Aorta (tissue), 5 donors: ENCODE results near the gene CREM. TPM values are rescaled to one million over a fixed set of nuclear protein-coding genes. Genes with fewer than 3 reads are reported as not detected.

Source experiments
- ATAC-seq: fragments of 200-7000 bp; cut with Tn5 transposase; one replicate; pipeline ENCODE4 v1.9.1; 2022; ENCODE audit warnings: moderate library complexity; ENCODE audit not compliant: low FRiP score
- DNase-seq, 2 donors: peaks; one replicate each; pipeline ENCODE4 v3.0.0-alpha.2; 2020
- H3K27ac ChIP-seq, 2 donors: one replicate each; pipeline ENCODE4 v1.5.1; 2013; ENCODE audit warnings: low read length in 2 of 2, mild to moderate bottlenecking in 2 of 2, moderate library complexity in 2 of 2, control low read depth in 1 of 2, inconsistent platforms in 1 of 2, low read depth in 1 of 2
- H3K27me3 ChIP-seq, 2 donors: one replicate each; pipeline ENCODE4 v1.6.1; 2013; ENCODE audit warnings: control low read depth in 1 of 2, low read length in 1 of 2, mild to moderate bottlenecking in 1 of 2, moderate library complexity in 1 of 2; ENCODE audit not compliant: insufficient read depth in 2 of 2, control insufficient read depth in 1 of 2
- H3K36me3 ChIP-seq, 2 donors: one replicate each; pipeline ENCODE4 v1.6.1; 2013; ENCODE audit warnings: control low read depth in 1 of 2, low read length in 1 of 2, mild to moderate bottlenecking in 1 of 2; ENCODE audit not compliant: insufficient read depth in 2 of 2, control insufficient read depth in 1 of 2
- H3K4me1 ChIP-seq, 2 donors: one replicate each; pipeline ENCODE4 v1.6.1; 2013; ENCODE audit warnings: low read length in 2 of 2, control low read depth in 1 of 2, mild to moderate bottlenecking in 1 of 2, moderate library complexity in 1 of 2; ENCODE audit not compliant: insufficient read depth in 2 of 2, control insufficient read depth in 1 of 2
- H3K4me3 ChIP-seq, 2 donors: one replicate each; pipeline ENCODE4 v1.5.1; 2013; ENCODE audit warnings: low read length in 2 of 2, control low read depth in 1 of 2, mild to moderate bottlenecking in 1 of 2
- H3K9me3 ChIP-seq: one replicate; pipeline ENCODE4 v1.6.1; 2013; ENCODE audit warnings: mild to moderate bottlenecking, low read length; ENCODE audit not compliant: control insufficient read depth
- WGBS, 2 donors: extraction: QIAGEN DNeasy Blood & Tissue Kit; methylation state at CpG; one replicate each; pipeline ENCODE4 v1.1.7; 2013; 5-methylcytosine and 5-hydroxymethylcytosine counted together
- intact Hi-C, 2 donors: fragments of 100-400 bp; cut with DNase I; formaldehyde crosslinking; loops; one replicate each; pipeline versions ENCODE4 v1.14.2 to v1.15.0; 2022
- polyA plus RNA-seq, 2 donors: library from polyadenylated mRNA; stranded (reverse); fragments of 200-250 nt; gene quantifications; one replicate each; pipeline ENCODE4 v1.2.3, GENCODE V29; 2013
- total RNA-seq, 2 donors: library from RNA; stranded (reverse); fragmentation: NEBNext Ultra II Directional; extraction: Animal tissue kit (Norgen Biotek cat#: 25700); gene quantifications; one replicate each; pipeline ENCODE4 v1.2.1, GENCODE V29; 2021
- donor health status: healthy with polysubstance abuse.
- donor health status: Bipolar disorder and iron deficiency.
- donor health status: DM: no; HTN: no; CAD: no.
- donor health status: DM: no; HTN: no; CAD: no.
- donor health status: DM: yes; HTN: yes; CAD: no.

CREM gene
- total and polyA plus RNA-seq, 4 donors = 38.9 to 71.5 (median 47.2) TPM

DNA sequence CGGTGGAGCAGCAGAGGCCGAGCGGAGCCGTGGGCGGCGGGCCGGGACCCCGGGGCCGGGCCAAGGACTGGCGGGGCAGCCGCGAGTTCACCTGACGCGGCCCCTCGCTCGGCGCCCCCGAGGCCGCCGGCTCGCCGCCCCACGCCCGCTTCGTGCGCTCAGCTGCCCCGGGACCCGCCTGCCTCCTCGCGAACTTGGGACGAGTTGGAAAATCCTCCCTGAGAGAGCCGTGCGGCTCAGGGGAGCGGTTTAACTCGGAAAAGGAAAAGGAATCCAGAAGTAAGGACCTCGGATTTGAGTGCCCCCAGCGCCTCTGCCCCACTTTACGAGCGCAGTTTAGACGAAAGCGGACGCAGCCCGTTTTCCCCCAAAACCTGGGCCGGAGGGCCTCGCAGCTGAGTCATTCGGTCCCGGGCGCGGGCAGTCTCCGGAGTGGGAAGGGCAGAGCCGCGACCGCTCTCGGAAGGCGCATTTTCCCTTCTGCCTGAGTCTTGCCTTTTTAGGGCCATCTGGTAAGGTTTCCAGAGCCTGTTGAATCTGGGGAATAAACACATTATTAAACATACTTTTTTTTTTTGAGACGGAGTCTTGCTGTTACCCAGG, 744 bp downstream of the CREM start:
- Histone ChIP-seq H3K9me3 (no peaks in the 10 kb centered on the region), H3K36me3 (no peaks in the 10 kb centered on the region), H3K4me3 (peak overlapping the region; percentile 81 to 88), H3K27me3 (no peaks in the 10 kb centered on the region), H3K27ac (peak overlapping the region; percentile 94 to 100), H3K4me1 (peaks cover 0 to 4% of the 10 kb centered on the region in 2 donors)
- intact Hi-C loops = loop anchor here (1.0 to 10.0 kb wide), 4 partner anchors 35 to 207 kb away; partner anchors contain the start of genes CCNY (in 1 of the 2) and CUL2 (in 1 of the 2)
- DNase-seq (peak; percentile 85 to 92), ATAC-seq (peak; percentile 35)
- 0% methylated on average over 44 to 56 of the region's 56 CpGs for WGBS, 2 donors

DNA sequence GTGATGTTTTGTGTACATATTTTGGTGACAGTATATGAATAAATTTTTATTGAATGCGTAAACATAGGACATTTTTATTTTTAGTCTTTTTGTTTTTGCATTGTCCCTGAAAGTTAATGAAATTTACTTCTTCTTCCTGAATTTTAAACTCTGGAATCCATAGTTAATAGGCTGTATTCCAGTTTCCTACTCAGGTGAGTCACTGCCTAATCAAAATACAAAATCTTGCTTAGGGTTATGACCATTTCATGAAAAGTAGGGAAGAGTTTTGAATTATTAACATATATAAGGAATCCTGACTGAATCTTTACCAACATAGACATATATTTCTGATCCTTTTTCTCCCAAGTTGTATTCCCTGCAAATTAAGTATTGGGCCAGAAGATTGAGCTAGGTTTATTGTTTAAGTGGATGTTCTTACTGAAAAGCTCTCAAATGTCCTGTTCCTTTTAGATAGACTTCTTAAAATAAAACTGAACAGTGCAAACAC, 2.6 kb downstream of the CREM start:
- Histone ChIP-seq H3K27me3 (no peaks in the 10 kb centered on the region), H3K9me3 (no peaks in the 10 kb centered on the region), H3K27ac (no peak overlapping the region), H3K4me3 (no peak overlapping the region), H3K36me3 (no peaks in the 10 kb centered on the region), H3K4me1 (peaks cover 0 to 4% of the 10 kb centered on the region in 2 donors)
- WGBS, 2 donors = 97 to 100% methylated on average over 1 of the region's 1 CpG
- intact Hi-C loops = loop anchor here in 1 of 2 donors (5.0 to 10.0 kb wide), 2 partner anchors 37 to 206 kb away; partner anchors contain the start of genes CCNY and CUL2
- no peak for DNase-seq
- ATAC-seq = no peak

DNA sequence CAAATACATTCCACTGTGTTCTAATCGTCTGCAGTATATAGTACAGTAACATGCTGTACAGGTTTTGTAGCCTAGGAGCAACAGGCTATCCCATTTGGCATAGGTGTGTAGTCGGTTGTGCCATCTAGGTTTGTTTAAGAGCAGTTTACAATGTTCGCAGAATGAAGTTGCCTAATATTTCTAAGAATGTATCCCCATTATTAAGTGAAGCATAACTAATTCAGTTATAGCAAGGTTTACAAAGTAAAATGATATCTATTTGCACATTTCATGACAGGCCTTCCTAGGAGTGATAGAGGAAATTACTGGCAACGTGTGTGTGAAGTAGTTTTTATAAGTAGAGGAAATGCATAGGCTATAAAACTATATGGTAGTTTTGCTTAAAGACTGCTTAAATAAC, 4.0 kb downstream of the CREM start:
- H3K4me1 ChIP-seq = peaks cover 0 to 4% of the 10 kb centered on the region in 2 donors
- ATAC-seq = no peak
- no peak overlapping the region for H3K27ac ChIP-seq
- intact Hi-C loops = no loop called here
- no peak for DNase-seq
- no peaks in the 10 kb centered on the region for H3K36me3 ChIP-seq
- H3K9me3 ChIP-seq = no peaks in the 10 kb centered on the region
- no peak overlapping the region for H3K4me3 ChIP-seq
- no peaks in the 10 kb centered on the region for H3K27me3 ChIP-seq
- WGBS, 2 donors = 51 to 54% methylated on average over 4 of the region's 4 CpGs

DNA sequence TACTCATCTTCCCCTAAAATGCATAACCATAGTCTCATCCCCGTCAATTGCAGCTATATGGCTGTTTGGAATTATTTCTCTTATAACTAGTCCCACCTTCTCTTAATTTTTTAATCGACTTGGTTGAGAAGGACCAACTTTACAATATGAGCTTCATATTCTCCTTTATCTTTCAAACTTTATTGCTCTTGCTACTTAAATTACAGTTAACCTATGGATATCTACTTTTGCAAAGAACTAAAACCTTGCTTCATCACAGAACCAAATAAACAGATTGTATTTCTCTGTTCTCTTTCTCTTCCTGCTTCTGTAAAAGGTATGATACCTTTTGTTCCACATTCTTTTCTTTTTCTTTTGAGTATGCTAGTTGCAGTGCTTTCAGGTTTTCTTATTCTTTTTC, 6.1 kb downstream of the CREM start:
- 95% methylated on average over 2 of the region's 2 CpGs for WGBS, 2 donors
- no peaks in the 10 kb centered on the region for H3K27me3 ChIP-seq
- no peaks in the 10 kb centered on the region for H3K9me3 ChIP-seq
- no peak for ATAC-seq
- DNase-seq = no peak
- peaks cover 0 to 4% of the 10 kb centered on the region in 2 donors for H3K4me1 ChIP-seq
- H3K27ac ChIP-seq = no peak overlapping the region
- intact Hi-C loops = no loop called here
- H3K36me3 ChIP-seq = no peaks in the 10 kb centered on the region
- no peak overlapping the region for H3K4me3 ChIP-seq

DNA sequence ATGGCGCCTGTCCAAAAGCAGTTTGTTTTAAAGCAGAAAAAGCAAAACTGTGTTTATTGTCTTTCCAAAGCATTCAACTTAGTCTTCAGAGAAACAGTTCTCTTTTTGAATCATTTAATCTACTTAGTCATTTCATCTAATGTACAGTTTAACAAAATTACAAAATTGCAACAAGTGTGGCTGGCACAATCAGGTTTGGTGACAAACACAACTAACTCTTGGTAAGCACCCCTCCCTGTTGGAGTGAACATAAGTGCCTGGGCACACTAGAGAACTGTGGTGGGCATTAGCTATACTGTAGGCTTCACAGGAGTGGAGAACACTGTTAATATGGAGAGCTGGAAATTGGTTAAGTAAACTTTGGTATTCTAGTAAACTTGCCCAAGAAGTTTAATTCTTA, 6.9 kb downstream of the CREM start:
- Histone ChIP-seq H3K9me3 (no peaks in the 10 kb centered on the region), H3K36me3 (no peaks in the 10 kb centered on the region), H3K27ac (no peak overlapping the region), H3K27me3 (no peaks in the 10 kb centered on the region), H3K4me1 (peaks cover 0 to 4% of the 10 kb centered on the region in 2 donors), H3K4me3 (no peak overlapping the region)
- ATAC-seq (no peak), DNase-seq (no peak)
- WGBS, 2 donors = 96 to 97% methylated on average over 1 of the region's 1 CpG
- intact Hi-C loops = no loop called here

DNA sequence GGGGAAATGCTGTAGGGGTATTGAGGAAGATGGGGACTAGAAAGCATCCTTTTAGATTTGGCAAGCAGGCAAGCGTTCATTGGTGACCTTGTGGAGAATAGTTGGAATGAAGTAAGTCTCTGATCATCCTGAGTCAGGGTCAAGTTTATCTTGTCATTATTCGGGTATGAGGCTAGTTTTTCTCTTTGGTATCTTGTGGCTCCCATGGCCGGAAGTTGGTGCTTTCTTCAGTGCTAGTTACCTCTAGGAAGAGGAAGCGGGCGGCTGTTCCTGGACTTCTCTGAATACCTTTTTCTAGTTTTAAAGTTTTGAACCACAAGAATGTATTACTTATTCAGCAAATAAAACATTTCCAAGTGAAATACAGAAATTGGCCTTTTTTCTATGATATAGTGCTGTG, 9.2 kb downstream of the CREM start:
- Histone ChIP-seq H3K36me3 (no peaks in the 10 kb centered on the region), H3K4me3 (no peak overlapping the region), H3K4me1 (peaks cover 1% of the 10 kb centered on the region in 2 donors), H3K27me3 (no peaks in the 10 kb centered on the region), H3K9me3 (no peaks in the 10 kb centered on the region), H3K27ac (no peak overlapping the region)
- 91 to 93% methylated on average over 5 of the region's 5 CpGs for WGBS, 2 donors
- no peak for ATAC-seq
- no peak for DNase-seq
- intact Hi-C loops = no loop called here

DNA sequence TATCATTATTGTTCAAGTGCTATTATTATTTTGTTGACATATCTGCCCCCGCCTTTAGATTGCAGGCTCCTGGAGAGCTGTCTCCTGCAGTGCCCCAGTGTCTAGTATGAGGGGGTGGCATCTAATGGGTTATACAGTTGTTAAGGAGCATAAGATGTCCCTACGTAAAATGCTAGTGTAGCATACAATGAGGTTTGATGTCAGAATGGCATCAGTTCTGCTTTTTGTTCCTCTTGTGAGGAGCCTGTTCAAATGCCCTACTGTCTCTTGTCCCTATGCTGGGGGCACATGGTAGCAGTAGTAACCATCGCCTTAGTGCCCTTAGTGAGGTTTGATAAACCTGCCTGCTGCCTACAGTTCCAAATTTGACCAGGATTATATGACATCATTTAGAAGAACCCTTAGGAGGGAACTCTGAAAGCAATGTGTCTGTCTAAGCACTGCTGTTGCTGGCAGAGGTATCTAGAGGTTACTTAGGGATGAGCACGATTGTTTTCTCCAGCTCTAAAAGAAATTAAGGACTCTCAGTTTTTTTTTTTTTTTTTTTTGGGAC, 9.7 kb downstream of the CREM start:
- no peaks in the 10 kb centered on the region for H3K36me3 ChIP-seq
- no peak for ATAC-seq

DNA sequence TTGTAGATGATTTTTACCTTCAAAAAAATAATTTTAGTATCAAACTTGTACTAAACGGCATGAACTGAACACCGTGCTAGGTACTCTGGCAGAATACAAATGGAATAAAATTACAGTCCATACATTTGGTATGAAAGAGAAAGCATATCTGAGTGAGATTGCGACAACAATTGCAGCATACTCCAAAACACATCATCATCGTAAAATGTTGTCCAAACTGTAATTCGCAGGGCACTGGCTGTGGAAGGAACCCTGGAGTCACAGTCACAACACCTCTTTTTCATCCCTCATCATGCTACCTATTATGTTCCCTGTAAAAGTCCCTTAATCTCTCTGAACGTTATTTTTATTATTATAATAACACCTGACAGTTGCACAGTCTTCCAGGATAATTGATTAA, 13.5 kb downstream of the CREM start:
- H3K27me3 ChIP-seq = no peaks in the 10 kb centered on the region
- no peak for ATAC-seq
- H3K27ac ChIP-seq = no peak overlapping the region
- 81 to 86% methylated on average over 6 of the region's 6 CpGs for WGBS, 2 donors
- intact Hi-C loops = no loop called here
- no peaks in the 10 kb centered on the region for H3K9me3 ChIP-seq
- H3K4me3 ChIP-seq = no peak overlapping the region
- H3K4me1 ChIP-seq = peaks cover 0 to 1% of the 10 kb centered on the region in 2 donors
- no peaks in the 10 kb centered on the region for H3K36me3 ChIP-seq
- no peak for DNase-seq

More for the DNA sequence above, 9.7 kb downstream of the CREM start:
- intact Hi-C loops = no loop called here
- no peaks in the 10 kb centered on the region for H3K9me3 ChIP-seq
- 92 to 94% methylated on average over 4 of the region's 4 CpGs for WGBS, 2 donors
- H3K27me3 ChIP-seq = no peaks in the 10 kb centered on the region
- H3K4me3 ChIP-seq = no peak overlapping the region
- H3K4me1 ChIP-seq = peaks cover 0 to 1% of the 10 kb centered on the region in 2 donors
- no peak for DNase-seq
- H3K27ac ChIP-seq = no peak overlapping the region

DNA sequence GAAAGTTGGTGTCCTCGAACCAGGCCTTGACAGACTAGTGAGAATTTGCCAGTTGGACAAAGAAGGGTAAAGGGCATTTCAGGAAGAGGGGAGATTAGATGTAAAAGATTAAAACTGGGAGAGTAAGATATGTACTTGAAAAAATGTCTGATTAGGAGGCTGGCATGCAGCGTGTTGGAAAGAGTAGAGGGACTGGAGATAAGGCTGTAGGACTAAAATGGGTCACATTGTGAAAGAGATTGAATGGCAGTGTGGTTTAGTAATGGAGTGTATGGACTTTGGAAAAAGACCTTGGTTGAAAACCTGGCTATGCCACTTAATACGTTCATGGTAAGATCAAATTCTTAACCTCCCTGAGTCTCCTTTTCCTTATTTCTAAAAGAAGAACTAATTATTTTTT, 14.1 kb downstream of the CREM start:
- no peak for ATAC-seq
- intact Hi-C loops = no loop called here
- Histone ChIP-seq H3K4me1 (peaks cover 0 to 1% of the 10 kb centered on the region in 2 donors), H3K27ac (no peak overlapping the region), H3K36me3 (no peaks in the 10 kb centered on the region), H3K9me3 (no peaks in the 10 kb centered on the region), H3K4me3 (no peak overlapping the region), H3K27me3 (no peaks in the 10 kb centered on the region)
- WGBS, 2 donors = 23 to 37% methylated on average over 3 of the region's 3 CpGs
- no peak for DNase-seq
